Epithelial cell of esophagus (primary cell): Measurements from ENCODE around the gene TPK1.

Experiments
- DNase-seq: peaks from one replicate; pipeline ENCODE4 v3.0.0; 2010; ENCODE audit warnings: low read depth
- H3K4me3 ChIP-seq: 2 replicates; pipeline ENCODE4 v1.5.1; 2011; ENCODE audit warnings: mild to moderate bottlenecking, low read length, control low read depth
- CTCF ChIP-seq: IDR thresholded peaks from 2 replicates; pipeline ENCODE4 v1.5.1; 2011; ENCODE audit warnings: low read depth, mild to moderate bottlenecking, low read length, control low read depth, inconsistent platforms; ENCODE audit not compliant: insufficient read depth; ENCODE audit errors: missing control alignments

Gene TPK1

DNA sequence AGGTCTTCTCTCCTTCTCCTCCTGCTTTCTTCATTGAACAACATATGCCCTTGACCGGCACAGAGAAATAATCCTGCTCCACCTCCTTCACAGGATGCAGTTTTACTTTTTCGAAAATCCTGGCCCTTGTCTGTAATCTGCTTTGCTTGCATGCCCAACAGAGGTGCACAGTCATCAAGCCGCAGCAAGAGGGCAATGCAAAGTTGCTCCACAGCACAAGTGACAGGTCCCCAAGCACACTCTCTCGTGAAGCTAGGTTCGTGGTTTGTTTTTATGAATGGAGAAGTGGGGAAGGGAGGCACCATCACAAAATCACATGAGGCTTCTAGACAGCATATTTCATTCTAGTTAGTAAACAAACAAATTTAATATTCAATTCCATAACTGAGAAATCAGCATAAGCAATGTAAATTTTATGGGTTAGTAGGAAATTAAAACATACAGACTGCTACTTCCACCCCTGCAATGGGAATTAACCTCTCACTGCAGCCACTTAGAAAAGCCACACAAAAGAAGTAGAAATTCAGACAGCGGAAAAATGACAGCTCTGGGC, 178.8 kb downstream of the TPK1 start:
- DNase-seq, result peak; percentile 9
- no peak overlapping the region for H3K4me3 ChIP-seq
- peak; percentile 40 for TF ChIP-seq CTCF

- no peak overlapping the region for H3K4me3 ChIP-seq
- TF ChIP-seq CTCF, result no peak
- DNase-seq, result no peak
Observed at GRCh38 chr7:144653449-144653848, 182.4 kb downstream of the TPK1 start.

- no peak for DNase-seq
- no peak overlapping the region for H3K4me3 ChIP-seq
- TF ChIP-seq CTCF, result no peak
Observed at GRCh38 chr7:144650439-144650838, 185.4 kb downstream of the TPK1 start.

- no peak overlapping the region for H3K4me3 ChIP-seq
- no peak for TF ChIP-seq CTCF
- DNase-seq, result no peak
Observed at GRCh38 chr7:144649120-144649519, 186.7 kb downstream of the TPK1 start.

GRCh38 chr7:144641389-144642044, 194.3 kb downstream of the TPK1 start:
- TF ChIP-seq CTCF, result no peak
- no peak for DNase-seq
- H3K4me3 ChIP-seq, result no peak overlapping the region

- TF ChIP-seq CTCF, result no peak
- no peak for DNase-seq
Observed at GRCh38 chr7:144632724-144633123, 203.1 kb downstream of the TPK1 start.

GRCh38 chr7:144629598-144629997, 206.3 kb downstream of the TPK1 start:
- no peak for TF ChIP-seq CTCF
- DNase-seq, result no peak
- no peak overlapping the region for H3K4me3 ChIP-seq

More at GRCh38 chr7:144632724-144633123, 203.1 kb downstream of the TPK1 start:
- no peak overlapping the region for H3K4me3 ChIP-seq
